Activated CD8-positive, alpha-beta memory T cell treated with anti-CD3 and anti-CD28 coated beads for 24 hours (primary cell): ENCODE data around the gene MGAT5.

Source experiments
- DNase-seq: peaks from one replicate; pipeline ENCODE4 v3.0.0-alpha.2; 2020

MGAT5 gene

GRCh38 chr2:134257509-134257908 lies 3.6 kb downstream of the MGAT5 start:
- no peak for DNase-seq

- no peak for DNase-seq
Measured at GRCh38 chr2:134257965-134258683, 4.3 kb downstream of the MGAT5 start.

GRCh38 chr2:134258684-134259388 lies 5.0 kb downstream of the MGAT5 start:
- no peak for DNase-seq

GRCh38 chr2:134259571-134259970 lies 5.7 kb downstream of the MGAT5 start:
- no peak for DNase-seq

GRCh38 chr2:134259994-134260393 lies 6.1 kb downstream of the MGAT5 start:
- DNase-seq, result no peak

GRCh38 chr2:134260713-134261112 lies 6.8 kb downstream of the MGAT5 start:
- DNase-seq, result no peak

GRCh38 chr2:134261398-134262131 lies 7.7 kb downstream of the MGAT5 start:
- no peak for DNase-seq

GRCh38 chr2:134262684-134263083 lies 8.8 kb downstream of the MGAT5 start:
- no peak for DNase-seq

GRCh38 chr2:134268265-134268664 lies 14.4 kb downstream of the MGAT5 start:
- no peak for DNase-seq

- no peak for DNase-seq
Measured at GRCh38 chr2:134269230-134269629, 15.4 kb downstream of the MGAT5 start.

- DNase-seq, result no peak
Measured at GRCh38 chr2:134269972-134270735, 16.3 kb downstream of the MGAT5 start.

- no peak for DNase-seq
Measured at GRCh38 chr2:134271758-134272157, 17.9 kb downstream of the MGAT5 start.

GRCh38 chr2:134272806-134273205 lies 18.9 kb downstream of the MGAT5 start:
- DNase-seq, result no peak

GRCh38 chr2:134273256-134273983 lies 19.5 kb downstream of the MGAT5 start:
- DNase-seq, result no peak

- DNase-seq, result no peak
Measured at GRCh38 chr2:134274121-134274520, 20.2 kb downstream of the MGAT5 start.

GRCh38 chr2:134275058-134275862 lies 21.4 kb downstream of the MGAT5 start:
- no peak for DNase-seq

GRCh38 chr2:134276381-134277172 lies 22.7 kb downstream of the MGAT5 start:
- no peak for DNase-seq

GRCh38 chr2:134277223-134277622 lies 23.4 kb downstream of the MGAT5 start:
- DNase-seq, result no peak

- no peak for DNase-seq
Measured at GRCh38 chr2:134278553-134278952, 24.7 kb downstream of the MGAT5 start.

GRCh38 chr2:134279417-134279816 lies 25.5 kb downstream of the MGAT5 start:
- DNase-seq, result no peak

- no peak for DNase-seq
Measured at GRCh38 chr2:134280231-134280630, 26.4 kb downstream of the MGAT5 start.
